Measurements from ENCODE around the gene ACACB. TPM values are rescaled to one million over a fixed set of nuclear protein-coding genes. Genes with fewer than 3 reads are reported as not detected.

The ACACB gene
- total RNA-seq, 1 donor from 2014 or later = 4.4 TPM

DNA sequence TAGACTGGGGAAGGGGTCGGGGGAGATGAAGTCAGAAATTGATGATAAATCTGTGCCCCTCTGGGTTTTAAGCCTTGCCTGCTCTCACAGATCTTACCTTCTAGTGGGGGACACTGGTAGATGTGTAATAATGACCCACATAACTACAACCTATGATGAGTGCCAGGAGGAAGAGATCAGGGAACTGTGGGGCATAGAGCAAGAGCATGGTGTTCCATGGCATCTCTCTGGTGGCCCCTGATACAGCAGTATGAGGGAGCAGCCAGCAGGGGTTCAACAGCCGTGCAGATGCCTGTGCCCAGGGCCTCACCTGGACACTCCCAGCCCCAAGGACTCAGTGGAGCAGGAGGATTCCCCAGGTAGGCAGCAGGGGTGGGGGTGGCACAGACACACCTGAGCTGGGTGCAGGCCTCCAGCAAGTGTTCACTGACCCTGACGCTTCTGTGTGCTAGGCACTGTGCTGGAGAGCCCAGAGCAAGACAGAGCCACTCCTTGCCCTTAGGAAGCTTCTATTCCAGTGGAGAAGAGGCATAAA is 5.0 kb downstream of the ACACB start:
- TF ChIP-seq, protein P1, sequence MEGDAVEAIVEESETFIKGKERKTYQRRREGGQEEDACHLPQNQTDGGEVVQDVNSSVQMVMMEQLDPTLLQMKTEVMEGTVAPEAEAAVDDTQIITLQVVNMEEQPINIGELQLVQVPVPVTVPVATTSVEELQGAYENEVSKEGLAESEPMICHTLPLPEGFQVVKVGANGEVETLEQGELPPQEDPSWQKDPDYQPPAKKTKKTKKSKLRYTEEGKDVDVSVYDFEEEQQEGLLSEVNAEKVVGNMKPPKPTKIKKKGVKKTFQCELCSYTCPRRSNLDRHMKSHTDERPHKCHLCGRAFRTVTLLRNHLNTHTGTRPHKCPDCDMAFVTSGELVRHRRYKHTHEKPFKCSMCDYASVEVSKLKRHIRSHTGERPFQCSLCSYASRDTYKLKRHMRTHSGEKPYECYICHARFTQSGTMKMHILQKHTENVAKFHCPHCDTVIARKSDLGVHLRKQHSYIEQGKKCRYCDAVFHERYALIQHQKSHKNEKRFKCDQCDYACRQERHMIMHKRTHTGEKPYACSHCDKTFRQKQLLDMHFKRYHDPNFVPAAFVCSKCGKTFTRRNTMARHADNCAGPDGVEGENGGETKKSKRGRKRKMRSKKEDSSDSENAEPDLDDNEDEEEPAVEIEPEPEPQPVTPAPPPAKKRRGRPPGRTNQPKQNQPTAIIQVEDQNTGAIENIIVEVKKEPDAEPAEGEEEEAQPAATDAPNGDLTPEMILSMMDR (IDR thresholded peaks at IDR 0.05) = no peak
- H3K4me1 Mint-ChIP-seq (ENCODE audit: unreplicated experiment) = no peaks in the 10 kb centered on the region
- no peak overlapping the region for H3K27ac Mint-ChIP-seq (ENCODE audit: unreplicated experiment)
- H3K27me3 Mint-ChIP-seq (ENCODE audit: unreplicated experiment) = peaks cover 7% of the 10 kb centered on the region
- no peak overlapping the region for H3K4me3 Mint-ChIP-seq (ENCODE audit: unreplicated experiment)
- DNase-seq (ENCODE audit: extremely low spot score, unreplicated experiment) = no peak
- H3K36me3 Mint-ChIP-seq (ENCODE audit: unreplicated experiment) = no peaks in the 10 kb centered on the region
- no peaks in the 10 kb centered on the region for H3K9me3 Mint-ChIP-seq (ENCODE audit: unreplicated experiment)

DNA sequence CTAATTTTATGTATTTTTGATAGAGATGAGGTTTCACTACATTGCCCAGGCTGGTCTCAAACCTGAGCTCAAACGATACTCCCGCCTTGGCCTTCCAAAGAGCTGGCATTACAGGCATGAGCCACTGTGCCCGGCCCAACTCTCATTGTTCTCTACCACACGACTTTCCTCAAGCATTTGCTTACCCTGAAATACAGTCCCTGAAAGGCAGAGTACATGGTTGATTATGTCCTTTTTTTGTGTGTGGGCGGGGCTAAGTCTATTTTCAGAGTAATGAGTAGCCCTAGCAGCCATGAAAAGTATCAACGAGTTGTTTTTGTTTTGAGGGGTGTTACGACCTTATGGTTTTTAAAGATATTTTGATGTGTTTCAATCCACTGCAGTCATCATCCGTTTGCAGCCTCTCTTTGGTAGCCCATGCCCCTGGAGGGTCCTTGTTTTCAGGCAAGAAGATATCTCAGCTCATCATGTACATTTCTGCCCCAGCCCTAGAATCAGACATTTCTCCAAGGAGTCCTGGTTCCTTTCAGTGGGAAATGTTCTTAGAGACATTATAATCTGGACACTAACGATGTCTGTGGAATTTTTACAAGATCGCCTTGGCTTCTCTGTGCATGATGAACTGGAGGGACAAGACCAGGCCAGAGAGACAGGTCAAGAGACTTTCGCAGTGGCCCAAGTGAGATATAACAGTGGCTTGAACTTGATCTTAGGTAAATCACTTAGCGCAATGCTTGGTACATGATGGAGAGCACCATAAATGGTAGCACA is 8.7 kb downstream of the ACACB start:
- H3K27me3 Mint-ChIP-seq (ENCODE audit: unreplicated experiment) = peaks cover 13% of the 10 kb centered on the region
- H3K4me1 Mint-ChIP-seq (ENCODE audit: unreplicated experiment) = no peaks in the 10 kb centered on the region
- H3K4me3 Mint-ChIP-seq (ENCODE audit: unreplicated experiment) = no peak overlapping the region
- TF ChIP-seq, protein P1 (IDR thresholded peaks at IDR 0.05) = no peak
- no peak for DNase-seq (ENCODE audit: extremely low spot score, unreplicated experiment)
- H3K9me3 Mint-ChIP-seq (ENCODE audit: unreplicated experiment) = no peaks in the 10 kb centered on the region
- no peaks in the 10 kb centered on the region for H3K36me3 Mint-ChIP-seq (ENCODE audit: unreplicated experiment)
- no peak overlapping the region for H3K27ac Mint-ChIP-seq (ENCODE audit: unreplicated experiment)

DNA sequence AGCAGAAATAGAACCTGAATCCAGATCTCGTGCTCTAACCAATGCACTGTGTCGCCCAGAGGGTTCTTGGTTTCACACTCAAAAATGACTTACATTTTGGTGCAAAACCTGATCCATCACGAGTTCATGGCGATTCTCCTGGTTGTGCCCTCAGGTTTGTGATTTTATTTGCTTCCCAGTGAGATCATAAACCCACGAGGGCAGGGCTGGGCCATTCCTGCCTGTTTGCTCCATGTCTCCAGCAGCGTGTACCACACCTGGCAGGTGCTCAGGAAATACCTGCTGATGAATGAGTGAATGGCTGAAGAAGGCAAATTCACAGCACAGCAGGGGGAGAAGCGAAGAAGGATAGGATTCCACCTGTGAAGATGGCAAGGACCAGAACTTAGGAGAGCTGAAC is 9.4 kb downstream of the ACACB start:
- Mint-ChIP-seq H3K36me3 (ENCODE audit: unreplicated experiment) (no peaks in the 10 kb centered on the region), H3K4me3 (ENCODE audit: unreplicated experiment) (no peak overlapping the region)
- TF ChIP-seq, protein P1 (IDR thresholded peaks at IDR 0.05) = no peak

DNA sequence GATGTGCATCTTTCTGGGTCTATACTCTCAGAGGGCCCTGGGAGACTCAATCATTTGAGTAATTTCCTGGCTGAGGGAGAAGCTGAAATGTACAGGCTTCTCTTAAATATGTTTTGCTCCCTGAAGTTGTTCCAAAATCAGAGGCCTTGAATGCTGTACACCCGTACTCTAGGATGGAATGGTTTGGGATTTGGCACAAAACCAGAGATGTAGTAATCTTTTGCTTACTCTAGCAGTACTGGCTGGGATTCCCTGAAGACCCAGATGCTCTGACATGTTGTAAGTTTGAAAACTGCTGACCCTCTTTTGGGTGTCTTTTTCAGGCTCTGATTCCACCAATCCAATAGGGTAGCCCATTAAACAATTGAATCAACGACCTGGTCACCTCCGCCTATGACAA is 10.4 kb downstream of the ACACB start:
- TF ChIP-seq, protein P1 (IDR thresholded peaks at IDR 0.05) = no peak
- Mint-ChIP-seq H3K4me1 (ENCODE audit: unreplicated experiment) (no peaks in the 10 kb centered on the region), H3K27me3 (ENCODE audit: unreplicated experiment) (peaks cover 17% of the 10 kb centered on the region), H3K9me3 (ENCODE audit: unreplicated experiment) (no peaks in the 10 kb centered on the region), H3K36me3 (ENCODE audit: unreplicated experiment) (no peaks in the 10 kb centered on the region), H3K4me3 (ENCODE audit: unreplicated experiment) (no peak overlapping the region), H3K27ac (ENCODE audit: unreplicated experiment) (no peak overlapping the region)
- no peak for DNase-seq (ENCODE audit: extremely low spot score, unreplicated experiment)

More for the DNA sequence above, 9.4 kb downstream of the ACACB start:
- no peaks in the 10 kb centered on the region for H3K4me1 Mint-ChIP-seq (ENCODE audit: unreplicated experiment)
- H3K27ac Mint-ChIP-seq (ENCODE audit: unreplicated experiment) = no peak overlapping the region
- no peak for DNase-seq (ENCODE audit: extremely low spot score, unreplicated experiment)
- peaks cover 15% of the 10 kb centered on the region for H3K27me3 Mint-ChIP-seq (ENCODE audit: unreplicated experiment)
- H3K9me3 Mint-ChIP-seq (ENCODE audit: unreplicated experiment) = no peaks in the 10 kb centered on the region

DNA sequence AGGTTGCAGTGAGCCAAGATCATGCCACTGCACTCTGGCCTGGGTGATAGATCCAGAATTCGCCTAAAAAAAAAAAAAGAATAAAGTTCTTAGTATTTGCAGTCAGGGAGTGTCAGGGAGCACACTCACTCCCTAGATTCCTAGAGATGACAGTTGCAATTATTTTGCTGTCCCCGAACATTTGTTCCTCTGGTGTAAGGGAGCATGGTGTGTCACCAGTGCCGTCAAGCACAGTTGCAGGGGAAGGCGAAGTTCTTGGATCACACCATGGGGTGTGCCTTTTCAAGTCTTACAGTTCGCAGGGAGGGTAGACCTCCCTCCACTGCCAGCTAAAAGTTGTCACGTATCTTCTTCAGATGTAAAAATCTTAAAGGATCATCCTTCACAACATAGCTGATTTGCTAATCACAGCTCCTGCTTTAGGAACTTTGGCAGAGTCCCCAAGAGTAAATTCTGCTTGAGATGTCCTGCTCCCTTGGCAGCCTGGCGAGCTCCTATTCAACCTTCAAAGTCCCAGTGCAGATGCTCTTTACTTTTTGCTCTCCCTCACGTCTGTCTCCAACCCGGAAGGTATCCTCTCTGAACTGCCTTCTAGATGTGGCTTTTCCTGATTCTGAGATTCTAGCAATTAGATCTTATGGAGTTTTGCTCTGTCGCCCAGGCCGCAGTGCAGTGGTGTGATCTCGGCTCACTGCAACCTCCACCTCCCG is 11.3 kb downstream of the ACACB start:
- Mint-ChIP-seq H3K4me1 (ENCODE audit: unreplicated experiment) (no peaks in the 10 kb centered on the region), H3K9me3 (ENCODE audit: unreplicated experiment) (no peaks in the 10 kb centered on the region), H3K27me3 (ENCODE audit: unreplicated experiment) (peaks cover 22% of the 10 kb centered on the region), H3K4me3 (ENCODE audit: unreplicated experiment) (no peak overlapping the region), H3K27ac (ENCODE audit: unreplicated experiment) (no peak overlapping the region), H3K36me3 (ENCODE audit: unreplicated experiment) (no peaks in the 10 kb centered on the region)
- DNase-seq (ENCODE audit: extremely low spot score, unreplicated experiment) = no peak
- TF ChIP-seq, protein P1 (IDR thresholded peaks at IDR 0.05) = no peak
